Activated gamma-delta T cell treated with anti-CD3 and anti-CD28 coated beads, Interleukin-2, amount 50 U/mL, for 16 hours (primary cell): Measurements from ENCODE around the gene CDH2.

Experiments
- DNase-seq: peaks from one replicate; pipeline ENCODE4 v3.0.0-alpha.2; 2020; ENCODE audit warnings: low read depth

CDH2 gene

DNA sequence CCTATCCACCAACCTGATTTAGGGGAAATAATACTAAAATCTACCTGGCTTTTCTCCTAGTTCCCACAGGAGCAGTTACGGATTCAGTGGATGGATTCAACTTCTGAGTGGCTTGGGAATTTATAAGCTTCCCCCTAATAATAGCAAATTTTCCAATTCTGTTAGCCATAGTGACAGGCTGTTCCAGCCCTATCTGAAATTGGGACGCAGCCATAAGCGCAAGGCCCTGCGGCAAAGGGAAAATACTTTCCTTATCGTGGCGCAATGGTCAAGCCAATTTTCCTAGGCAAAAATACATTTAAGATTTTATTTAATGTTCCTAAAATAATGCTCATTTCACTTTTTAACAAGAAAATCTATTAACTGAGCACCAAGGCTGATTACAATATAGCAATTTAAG, 49.7 kb downstream of the CDH2 start:
- no peak for DNase-seq

- DNase-seq, result no peak
These were observed 50.2 kb downstream of the CDH2 start for GRCh38 chr18:28126768-28127167.

DNA sequence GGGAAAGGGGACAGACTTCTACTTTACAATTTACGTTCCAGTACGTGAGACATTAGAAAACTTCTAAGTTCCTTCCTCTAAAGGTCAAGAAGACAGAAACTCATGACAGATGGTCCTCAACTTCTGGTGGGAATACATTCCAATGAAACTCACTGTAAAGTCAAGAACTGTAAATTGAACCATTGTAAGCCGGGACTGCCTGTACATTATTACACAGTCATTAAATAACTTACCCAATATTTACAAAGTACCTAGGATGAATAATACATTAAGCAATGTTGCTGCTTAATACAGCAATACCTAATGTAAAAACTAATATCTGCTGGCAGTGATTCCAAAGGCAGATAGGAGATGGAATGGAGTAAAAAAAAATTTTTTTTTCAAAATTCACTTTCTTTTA, 51.9 kb downstream of the CDH2 start:
- DNase-seq, result no peak

- no peak for DNase-seq
These were observed 52.5 kb downstream of the CDH2 start for GRCh38 chr18:28124131-28125029.

- DNase-seq, result no peak
These were observed 53.4 kb downstream of the CDH2 start for GRCh38 chr18:28123401-28124030.

DNA sequence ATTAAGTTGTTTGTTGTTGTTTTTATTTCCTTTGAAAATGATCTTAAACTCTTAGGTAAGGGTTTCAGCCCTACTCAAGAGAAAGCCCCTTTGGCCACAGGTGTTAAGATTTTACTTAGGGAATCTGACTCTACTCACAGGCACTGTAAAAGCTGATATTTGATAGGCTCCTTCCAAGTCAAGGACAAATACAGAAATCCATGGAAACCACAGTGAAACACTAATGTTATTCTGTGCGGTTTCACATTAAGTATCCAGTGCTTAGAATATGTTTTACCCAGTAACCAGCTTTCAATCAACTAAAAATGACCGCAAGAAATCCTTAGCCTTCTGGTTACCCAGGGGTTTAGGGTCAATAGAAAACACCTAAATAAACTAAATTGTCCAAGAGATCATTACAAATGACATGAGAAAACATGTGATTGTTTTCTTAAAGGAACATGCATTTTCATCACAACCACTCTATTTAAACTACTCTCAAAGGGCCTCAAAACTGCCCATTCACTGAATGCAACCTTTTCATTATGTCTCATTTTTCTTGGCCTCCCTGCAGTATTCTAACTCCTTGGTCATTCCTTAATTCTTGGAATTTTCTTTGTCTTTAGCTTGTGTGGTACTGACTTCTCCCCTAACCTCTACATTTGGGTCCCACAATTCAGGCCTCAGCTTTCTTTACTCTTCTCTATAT, 56.0 kb downstream of the CDH2 start:
- no peak for DNase-seq

DNA sequence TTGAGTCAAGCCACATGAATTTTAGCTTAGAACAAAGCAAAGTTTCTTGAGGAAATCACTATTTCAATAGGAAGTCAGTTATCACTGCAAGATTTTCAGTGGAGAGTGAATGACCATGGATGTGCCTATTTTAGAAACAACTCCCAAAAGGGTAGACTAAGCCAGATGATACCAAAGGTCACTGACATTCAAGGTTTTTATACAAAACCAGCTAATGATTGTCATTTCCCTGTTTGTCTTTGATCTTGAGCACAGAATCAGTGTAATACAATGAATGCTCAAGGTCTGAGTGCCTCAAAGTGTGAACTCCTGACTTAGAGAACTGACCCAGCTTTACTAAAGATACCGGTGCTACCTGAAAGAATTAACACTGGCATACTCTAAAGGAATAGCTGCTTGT, 60.5 kb downstream of the CDH2 start:
- DNase-seq, result no peak

DNA sequence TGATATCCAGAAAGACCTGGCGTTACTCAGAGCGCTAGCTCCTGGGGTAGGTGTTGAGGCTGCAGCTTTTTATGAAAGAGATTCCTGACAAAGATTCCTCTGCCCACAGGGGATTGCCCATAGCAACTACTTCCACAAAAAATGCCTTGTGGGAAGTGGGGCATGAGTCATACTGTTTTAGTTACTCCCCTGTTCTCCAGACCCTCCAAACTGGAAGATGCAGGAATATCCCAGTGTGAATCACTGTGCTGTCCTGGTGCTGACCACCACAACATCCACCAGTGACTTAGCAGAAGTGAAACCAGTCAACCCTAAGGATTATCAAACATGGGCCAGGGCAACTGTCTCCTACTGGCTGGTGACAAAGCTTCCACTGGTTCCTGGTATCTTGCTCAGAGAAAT, 61.8 kb downstream of the CDH2 start:
- no peak for DNase-seq

- no peak for DNase-seq
These were observed 62.5 kb downstream of the CDH2 start for GRCh38 chr18:28114472-28114871.

GRCh38 chr18:28113271-28114029, 63.5 kb downstream of the CDH2 start:
- DNase-seq, result no peak

- DNase-seq, result no peak
These were observed 64.9 kb downstream of the CDH2 start for GRCh38 chr18:28112056-28112470.

- DNase-seq, result no peak
These were observed 66.0 kb downstream of the CDH2 start for GRCh38 chr18:28110924-28111323.

DNA sequence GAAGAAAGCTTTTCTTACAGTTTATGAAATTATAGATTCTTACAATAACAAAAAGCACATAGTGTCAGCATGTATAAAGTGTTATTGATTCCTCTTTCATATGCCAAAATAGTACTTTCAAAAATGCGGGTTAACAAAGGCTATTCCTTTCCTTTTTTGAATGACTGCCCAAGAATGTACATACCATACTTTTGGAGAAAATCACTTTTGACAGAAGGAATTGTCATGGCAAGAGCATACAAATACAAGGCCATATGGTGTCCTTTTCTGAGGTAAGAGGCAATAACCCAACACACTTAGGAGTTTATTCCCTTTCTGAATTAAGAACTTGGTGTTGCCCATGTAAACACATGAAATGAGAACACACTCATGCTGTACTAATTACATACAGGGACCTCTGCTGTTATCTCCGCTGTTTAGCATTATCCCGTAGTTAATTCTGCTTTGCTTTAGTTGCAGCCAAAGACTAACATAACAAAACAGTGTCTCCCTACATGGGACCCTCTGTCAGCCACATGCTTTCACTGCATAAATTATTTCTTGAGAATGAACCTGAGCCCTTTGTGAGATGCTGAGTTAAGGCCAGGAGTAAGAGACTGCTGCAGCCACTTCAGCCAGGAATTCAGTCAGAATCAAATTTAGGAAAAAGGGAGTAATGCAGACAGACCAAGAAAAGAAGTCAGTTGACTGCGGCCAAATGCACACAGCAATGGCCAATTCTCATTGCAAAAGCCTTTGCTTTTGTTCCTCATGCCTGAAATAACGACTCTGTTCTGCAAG, 67.0 kb downstream of the CDH2 start:
- no peak for DNase-seq

DNA sequence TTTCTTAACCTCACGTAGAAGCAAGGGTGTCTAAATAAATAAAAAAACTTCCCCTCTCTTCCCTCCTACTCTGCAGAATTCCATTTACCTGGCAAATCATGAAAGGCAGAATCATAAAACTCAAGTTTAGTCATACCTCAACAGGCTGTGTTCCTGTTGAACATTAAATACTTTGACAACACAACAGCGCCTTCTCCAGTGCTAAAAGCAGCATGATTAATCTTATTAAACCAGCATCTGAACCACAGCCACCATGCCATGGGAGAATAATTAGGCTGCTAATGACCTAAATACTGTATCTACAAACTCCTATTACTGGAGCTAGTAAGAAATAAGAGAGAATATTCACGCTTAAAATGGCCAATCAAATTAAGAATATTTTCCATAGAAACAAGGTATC, 68.1 kb downstream of the CDH2 start:
- no peak for DNase-seq

- no peak for DNase-seq
These were observed 68.7 kb downstream of the CDH2 start for GRCh38 chr18:28108254-28108653.

- DNase-seq, result no peak
These were observed 77.7 kb downstream of the CDH2 start for GRCh38 chr18:28099237-28099636.

- no peak for DNase-seq
These were observed 81.3 kb downstream of the CDH2 start for GRCh38 chr18:28095631-28096030.

GRCh38 chr18:28095041-28095440, 81.9 kb downstream of the CDH2 start:
- no peak for DNase-seq

DNA sequence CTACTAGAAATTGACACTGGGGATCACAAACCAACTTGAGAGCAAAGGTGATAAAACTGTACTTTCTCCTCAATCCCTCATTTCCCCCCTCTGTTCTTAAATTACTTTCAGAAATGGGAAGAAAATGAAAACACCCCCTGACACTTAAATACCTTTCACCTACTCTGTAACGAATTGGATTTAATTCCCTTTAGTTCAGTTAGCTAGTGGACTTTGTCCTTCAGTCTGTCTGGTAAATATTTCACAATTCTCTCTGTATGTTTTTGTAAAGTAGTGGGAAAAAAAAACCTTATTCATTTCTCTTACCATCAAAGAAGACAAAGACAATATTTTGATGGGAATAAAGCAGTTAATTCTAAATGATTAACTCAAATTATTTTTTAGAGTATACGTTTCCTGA, 85.7 kb downstream of the CDH2 start:
- DNase-seq, result no peak

- no peak for DNase-seq
These were observed 88.5 kb downstream of the CDH2 start for GRCh38 chr18:28088477-28088876.
